Fibroblast of skin of right quadriceps (primary cell): ENCODE data around the gene SMG7.
A peak's percentile ranks its signal among the peaks of the same experiment; 100 is the strongest.
"Not testable (repeated sequence)": the region's sequence is repeated elsewhere in the genome, so short reads cannot be mapped to it uniquely, and the experiment has no call there.

Source experiments
- DNase-seq: peaks from one replicate; pipeline ENCODE4 v3.0.0-alpha.2; 2013

Gene SMG7

GRCh38 chr1:183472488-183473216 is at the start of gene SMG7:
TSS of gene SMG7 (plus strand) at chr1:183472499. CDS start at chr1:183472621, 122 bp downstream.
- DNase-seq = no peak

GRCh38 chr1:183423541-183423940 is 48.8 kb upstream of the SMG7 start:
- DNase-seq = no peak

GRCh38 chr1:183424691-183425090 is 47.6 kb upstream of the SMG7 start:
- no peak for DNase-seq

- not testable (repeated sequence) for DNase-seq
Observed at GRCh38 chr1:183427591-183427990, 44.7 kb upstream of the SMG7 start.

- no peak for DNase-seq
Observed at GRCh38 chr1:183431840-183432547, 40.3 kb upstream of the SMG7 start.

- DNase-seq = no peak
Observed at GRCh38 chr1:183432548-183432875, 39.8 kb upstream of the SMG7 start.

- DNase-seq = no peak
Observed at GRCh38 chr1:183433703-183434102, 38.6 kb upstream of the SMG7 start.

- no peak for DNase-seq
Observed at GRCh38 chr1:183435497-183435896, 36.8 kb upstream of the SMG7 start.

- DNase-seq = no peak
Observed at GRCh38 chr1:183438060-183438459, 34.2 kb upstream of the SMG7 start.

- no peak for DNase-seq
Observed at GRCh38 chr1:183443011-183443410, 29.3 kb upstream of the SMG7 start.

GRCh38 chr1:183443466-183443865 is 28.8 kb upstream of the SMG7 start:
- DNase-seq = no peak

- DNase-seq = peak; percentile 7
Observed at GRCh38 chr1:183444243-183444642, 28.1 kb upstream of the SMG7 start.

GRCh38 chr1:183449223-183449770 is 23.0 kb upstream of the SMG7 start:
- no peak for DNase-seq

- no peak for DNase-seq
Observed at GRCh38 chr1:183450093-183450492, 22.2 kb upstream of the SMG7 start.

- peak; percentile 12 for DNase-seq
Observed at GRCh38 chr1:183454377-183454776, 17.9 kb upstream of the SMG7 start.

GRCh38 chr1:183456826-183457225 is 15.5 kb upstream of the SMG7 start:
- no peak for DNase-seq

GRCh38 chr1:183457449-183457848 is 14.8 kb upstream of the SMG7 start:
- no peak for DNase-seq

- no peak for DNase-seq
Observed at GRCh38 chr1:183460596-183460995, 11.7 kb upstream of the SMG7 start.

- DNase-seq = no peak
Observed at GRCh38 chr1:183461350-183461749, 10.9 kb upstream of the SMG7 start.

GRCh38 chr1:183463566-183463965 is 8.7 kb upstream of the SMG7 start:
- no peak for DNase-seq

- DNase-seq = no peak
Observed at GRCh38 chr1:183466781-183467180, 5.5 kb upstream of the SMG7 start.

GRCh38 chr1:183467687-183468086 is 4.6 kb upstream of the SMG7 start:
- DNase-seq = no peak

- DNase-seq = peak; percentile 62
Observed at GRCh38 chr1:183470147-183470960, 1.9 kb upstream of the SMG7 start.
